Neural crest cell (in vitro differentiated cells): ENCODE measurements around the gene KCNC3. TPM values are rescaled to one million over a fixed set of nuclear protein-coding genes. Genes with fewer than 3 reads are reported as not detected.

Source experiments
- DNase-seq: peaks from one replicate; pipeline ENCODE4 v3.0.0; 2021; ENCODE audit warnings: low read depth, mixed read lengths, low spot score
- H3K27ac Mint-ChIP-seq: one replicate; pipeline ENCODE4 v1.8.0; 2021; ENCODE audit warnings: mild to moderate bottlenecking, mixed read lengths; ENCODE audit not compliant: unreplicated experiment
- H3K27me3 Mint-ChIP-seq: 2 replicates; pipeline ENCODE4 v1.8.0; 2021; ENCODE audit warnings: low read depth, mild to moderate bottlenecking, mixed read lengths
- H3K36me3 Mint-ChIP-seq: 2 replicates; pipeline ENCODE4 v1.8.0; 2021; ENCODE audit warnings: low read depth, mild to moderate bottlenecking, mixed read lengths
- H3K4me1 Mint-ChIP-seq: 2 replicates; pipeline ENCODE4 v1.8.0; 2021; ENCODE audit warnings: mixed read lengths
- H3K4me3 Mint-ChIP-seq: one replicate; pipeline ENCODE4 v1.8.0; 2021; ENCODE audit warnings: mild to moderate bottlenecking, mixed read lengths
- H3K9me3 Mint-ChIP-seq: 2 replicates; pipeline ENCODE4 v1.8.0; 2021; ENCODE audit warnings: mixed read lengths
- total RNA-seq: library from RNA; stranded (reverse); gene quantifications from 2 replicates; pipeline ENCODE4 v1.2.1, GENCODE V29; 2021
- TF ChIP-seq, protein P1 (sequence below): fragments of 200-600 bp; sonication (generic); conservative IDR thresholded peaks from 2 replicates; pipeline ENCODE4 v1.5.0; 2021; ENCODE audit warnings: antibody characterized with exemption, mild to moderate bottlenecking

Gene KCNC3
- total RNA-seq, 1 donor from 2014 or later: 4.2 TPM

GRCh38 chr19:50326101-50326664 is 3.0 kb downstream of the KCNC3 start:
- H3K4me1 Mint-ChIP-seq: peaks cover 41% of the 10 kb centered on the region
- TF ChIP-seq, protein P1, sequence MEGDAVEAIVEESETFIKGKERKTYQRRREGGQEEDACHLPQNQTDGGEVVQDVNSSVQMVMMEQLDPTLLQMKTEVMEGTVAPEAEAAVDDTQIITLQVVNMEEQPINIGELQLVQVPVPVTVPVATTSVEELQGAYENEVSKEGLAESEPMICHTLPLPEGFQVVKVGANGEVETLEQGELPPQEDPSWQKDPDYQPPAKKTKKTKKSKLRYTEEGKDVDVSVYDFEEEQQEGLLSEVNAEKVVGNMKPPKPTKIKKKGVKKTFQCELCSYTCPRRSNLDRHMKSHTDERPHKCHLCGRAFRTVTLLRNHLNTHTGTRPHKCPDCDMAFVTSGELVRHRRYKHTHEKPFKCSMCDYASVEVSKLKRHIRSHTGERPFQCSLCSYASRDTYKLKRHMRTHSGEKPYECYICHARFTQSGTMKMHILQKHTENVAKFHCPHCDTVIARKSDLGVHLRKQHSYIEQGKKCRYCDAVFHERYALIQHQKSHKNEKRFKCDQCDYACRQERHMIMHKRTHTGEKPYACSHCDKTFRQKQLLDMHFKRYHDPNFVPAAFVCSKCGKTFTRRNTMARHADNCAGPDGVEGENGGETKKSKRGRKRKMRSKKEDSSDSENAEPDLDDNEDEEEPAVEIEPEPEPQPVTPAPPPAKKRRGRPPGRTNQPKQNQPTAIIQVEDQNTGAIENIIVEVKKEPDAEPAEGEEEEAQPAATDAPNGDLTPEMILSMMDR: no peak
- peaks cover 3% of the 10 kb centered on the region for H3K36me3 Mint-ChIP-seq
- H3K9me3 Mint-ChIP-seq: no peaks in the 10 kb centered on the region
- DNase-seq: no peak
- no peak overlapping the region for H3K4me3 Mint-ChIP-seq
- H3K27me3 Mint-ChIP-seq: peaks cover 61% of the 10 kb centered on the region
- no peak overlapping the region for H3K27ac Mint-ChIP-seq

DNA sequence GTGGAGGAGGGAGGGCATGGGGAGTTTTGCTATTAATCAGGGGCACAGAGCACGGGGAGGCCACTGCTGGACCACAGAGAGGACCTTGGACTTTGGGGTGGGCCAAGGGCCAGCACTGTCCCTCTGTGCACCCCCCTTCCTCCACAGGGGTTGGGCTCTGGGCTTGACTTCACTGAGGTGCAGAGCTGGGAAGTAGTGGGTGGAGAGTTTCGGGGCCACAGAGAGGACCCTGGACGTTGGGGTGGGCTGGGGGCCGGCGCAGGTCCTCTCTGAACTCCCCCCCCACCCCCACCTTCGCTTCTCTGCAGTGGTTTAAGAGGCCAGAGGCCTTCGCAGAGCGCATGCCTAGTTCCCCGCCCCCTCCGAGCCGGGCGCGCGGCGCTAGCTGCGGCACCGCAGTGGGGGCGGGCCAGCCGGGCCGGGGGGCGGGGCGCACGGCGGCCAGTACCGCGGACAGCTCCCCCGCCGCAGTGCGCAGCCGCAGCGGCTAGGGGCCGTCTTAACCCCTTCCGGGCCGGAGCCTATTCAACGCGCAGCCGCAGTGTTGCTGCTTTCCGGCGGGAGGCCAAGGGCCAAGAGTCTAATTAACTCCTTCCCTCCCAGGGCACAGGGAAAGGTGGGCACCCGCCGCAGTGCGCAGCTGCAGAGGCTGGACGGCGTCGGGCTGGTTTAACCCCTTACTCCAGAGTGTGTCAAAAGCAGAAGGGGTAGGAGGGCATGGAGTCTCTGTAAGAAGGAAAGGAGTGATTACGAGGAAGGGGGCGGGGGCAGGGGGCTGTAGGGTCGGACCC is 3.7 kb downstream of the KCNC3 start:
- Mint-ChIP-seq H3K4me3 (peak overlapping the region; percentile 81), H3K36me3 (peaks cover 3% of the 10 kb centered on the region), H3K27me3 (peaks cover 57% of the 10 kb centered on the region), H3K27ac (no peak overlapping the region), H3K9me3 (no peaks in the 10 kb centered on the region), H3K4me1 (peaks cover 37% of the 10 kb centered on the region)
- TF ChIP-seq, protein P1: no peak
- DNase-seq: peak; percentile 87

- H3K27me3 Mint-ChIP-seq: peaks cover 51% of the 10 kb centered on the region
- H3K4me3 Mint-ChIP-seq: peak overlapping the region; percentile 51
- no peak for DNase-seq
- peaks cover 27% of the 10 kb centered on the region for H3K4me1 Mint-ChIP-seq
- no peak overlapping the region for H3K27ac Mint-ChIP-seq
- H3K9me3 Mint-ChIP-seq: no peaks in the 10 kb centered on the region
- H3K36me3 Mint-ChIP-seq: peaks cover 3% of the 10 kb centered on the region
- TF ChIP-seq, protein P1: no peak
Observed at GRCh38 chr19:50324331-50324730, 4.8 kb downstream of the KCNC3 start.

DNA sequence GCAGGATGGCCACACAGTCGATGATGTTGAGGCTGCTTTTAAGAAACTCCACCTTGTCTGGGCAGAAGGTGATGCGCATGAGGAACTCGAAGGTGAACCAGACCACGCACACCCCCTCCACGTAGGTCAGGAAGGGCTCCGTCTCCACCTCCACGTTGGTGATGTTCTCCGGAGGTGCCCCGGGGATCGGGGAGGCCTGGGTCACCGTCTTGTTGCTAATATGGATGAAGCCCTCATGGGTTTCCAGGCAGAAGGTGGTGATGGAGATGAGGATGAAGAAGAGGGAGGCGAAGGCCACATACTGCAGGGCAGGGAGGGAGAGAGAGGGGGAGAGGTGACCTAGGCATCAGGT is 5.4 kb downstream of the KCNC3 start:
- Mint-ChIP-seq H3K27ac (no peak overlapping the region), H3K4me3 (no peak overlapping the region), H3K4me1 (peaks cover 25% of the 10 kb centered on the region), H3K36me3 (peaks cover 3% of the 10 kb centered on the region), H3K9me3 (no peaks in the 10 kb centered on the region), H3K27me3 (peaks cover 50% of the 10 kb centered on the region)
- DNase-seq: no peak
- TF ChIP-seq, protein P1: no peak

DNA sequence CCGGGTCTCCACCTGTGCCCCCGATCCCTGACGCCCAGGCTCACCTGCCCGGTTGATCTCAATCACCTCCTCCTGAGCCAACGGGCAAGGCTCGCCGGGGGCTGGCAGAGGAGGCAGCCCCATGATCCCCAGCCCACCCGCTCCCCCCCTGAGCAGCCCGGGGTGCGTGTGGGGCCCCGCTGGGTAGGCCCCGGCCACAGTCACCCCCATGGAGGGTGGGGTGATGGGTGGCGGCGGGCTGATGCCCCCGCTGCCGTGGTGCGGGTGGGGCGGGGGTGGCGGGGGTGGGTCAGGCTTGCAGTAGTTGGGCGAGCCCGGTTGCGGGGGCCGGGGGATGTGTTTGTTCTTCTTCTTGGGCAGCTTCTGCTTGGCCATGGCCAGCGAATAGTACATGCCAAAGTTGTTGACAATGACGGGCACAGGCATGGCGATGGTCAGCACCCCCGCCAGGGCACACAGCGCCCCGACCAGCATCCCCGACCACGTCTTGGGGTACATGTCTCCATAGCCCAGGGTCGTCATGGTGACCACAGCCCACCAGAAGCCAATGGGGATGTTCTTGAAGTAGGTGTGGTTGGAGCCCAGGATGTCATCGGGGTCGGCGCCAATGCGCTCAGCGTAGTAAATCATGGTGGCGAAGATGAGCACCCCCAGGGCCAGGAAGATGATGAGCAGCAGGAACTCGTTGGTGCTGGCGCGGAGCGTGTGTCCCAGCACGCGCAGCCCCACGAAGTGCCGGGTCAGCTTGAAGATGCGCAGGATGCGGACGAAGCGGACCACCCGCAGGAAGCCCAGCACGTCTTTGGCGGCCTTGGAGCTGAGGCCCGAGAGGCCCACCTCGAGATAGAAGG is 6.0 kb downstream of the KCNC3 start:
- peaks cover 3% of the 10 kb centered on the region for H3K36me3 Mint-ChIP-seq
- no peak for DNase-seq
- TF ChIP-seq, protein P1: no peak
- H3K27ac Mint-ChIP-seq: no peak overlapping the region
- H3K4me1 Mint-ChIP-seq: peaks cover 25% of the 10 kb centered on the region
- H3K27me3 Mint-ChIP-seq: peaks cover 55% of the 10 kb centered on the region
- no peaks in the 10 kb centered on the region for H3K9me3 Mint-ChIP-seq
- no peak overlapping the region for H3K4me3 Mint-ChIP-seq
